ENCODE data around the gene MSL3B.

GRCh38 chr2:233848276-233848675 is 19.9 kb downstream of the MSL3B start:
- TF ChIP-seq, protein P1, sequence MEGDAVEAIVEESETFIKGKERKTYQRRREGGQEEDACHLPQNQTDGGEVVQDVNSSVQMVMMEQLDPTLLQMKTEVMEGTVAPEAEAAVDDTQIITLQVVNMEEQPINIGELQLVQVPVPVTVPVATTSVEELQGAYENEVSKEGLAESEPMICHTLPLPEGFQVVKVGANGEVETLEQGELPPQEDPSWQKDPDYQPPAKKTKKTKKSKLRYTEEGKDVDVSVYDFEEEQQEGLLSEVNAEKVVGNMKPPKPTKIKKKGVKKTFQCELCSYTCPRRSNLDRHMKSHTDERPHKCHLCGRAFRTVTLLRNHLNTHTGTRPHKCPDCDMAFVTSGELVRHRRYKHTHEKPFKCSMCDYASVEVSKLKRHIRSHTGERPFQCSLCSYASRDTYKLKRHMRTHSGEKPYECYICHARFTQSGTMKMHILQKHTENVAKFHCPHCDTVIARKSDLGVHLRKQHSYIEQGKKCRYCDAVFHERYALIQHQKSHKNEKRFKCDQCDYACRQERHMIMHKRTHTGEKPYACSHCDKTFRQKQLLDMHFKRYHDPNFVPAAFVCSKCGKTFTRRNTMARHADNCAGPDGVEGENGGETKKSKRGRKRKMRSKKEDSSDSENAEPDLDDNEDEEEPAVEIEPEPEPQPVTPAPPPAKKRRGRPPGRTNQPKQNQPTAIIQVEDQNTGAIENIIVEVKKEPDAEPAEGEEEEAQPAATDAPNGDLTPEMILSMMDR (IDR thresholded peaks at IDR 0.05), result no peak
- no peak for TF ChIP-seq POLR2A (IDR thresholded peaks at IDR 0.05)
